Naive B cell (primary cell): ENCODE measurements around the gene ABHD16B. TPM values are rescaled to one million over a fixed set of nuclear protein-coding genes. Genes with fewer than 3 reads are reported as not detected.

ENCODE experiments used
- polyA plus RNA-seq, 6 donors: library from polyadenylated mRNA; unstranded; fragments of 300-500 nt; fragmentation: Illumina TruSeq; gene quantifications; one replicate each; pipeline ENCODE4 v1.2.3, GENCODE V29; 2021; ENCODE audit warnings: low read depth in 6 of 6

ABHD16B gene
- polyA plus RNA-seq, 6 donors from 2014 or later, result 1.1 TPM; not detected in 5

Other genes starting within 250 kb of the ABHD16B start
- 10 to 100 TPM in 1 of 6 donors, 1 to 10 TPM in 5; 3.1 to 16.0 (median 8.6) TPM for gene GMEB2, start 234.4 kb upstream of the ABHD16B start, polyA plus RNA-seq
- 1 to 10 TPM; 1.2 to 4.2 (median 2.5) TPM for gene STMN3, start 208.1 kb upstream of the ABHD16B start, polyA plus RNA-seq
- gene RTEL1, start 203.2 kb upstream of the ABHD16B start, polyA plus RNA-seq, result 1 to 10 TPM in 5 of 6 donors, not detected in 1; 1.5 to 6.5 (median 3.0) TPM
- not detected for gene TNFRSF6B, start 164.8 kb upstream of the ABHD16B start, polyA plus RNA-seq
- gene ARFRP1, start 153.5 kb upstream of the ABHD16B start, polyA plus RNA-seq, result 10 to 100 TPM; 35.6 to 62.9 (median 45.8) TPM
- gene ZGPAT, start 153.5 kb upstream of the ABHD16B start, polyA plus RNA-seq, result 10 to 100 TPM; 25.5 to 58.2 (median 28.1) TPM
- gene LIME1, start 124.8 kb upstream of the ABHD16B start, polyA plus RNA-seq, result 10 to 100 TPM in 1 of 6 donors, 1 to 10 TPM in 5; 4.9 to 19.0 (median 8.8) TPM
- gene SLC2A4RG, start 121.7 kb upstream of the ABHD16B start, polyA plus RNA-seq, result 1 to 10 TPM in 3 of 6 donors, under 1 TPM in 2, not detected in 1; 0.36 to 1.4 (median 1.3) TPM
- gene ZBTB46, start 30.2 kb upstream of the ABHD16B start, polyA plus RNA-seq, result under 1 TPM in 1 of 6 donors, not detected in 5; 0.15 TPM
- gene TPD52L2, start 3.8 kb downstream of the ABHD16B start, polyA plus RNA-seq, result 100 to 1,000 TPM in 1 of 6 donors, 10 to 100 TPM in 5; 61.1 to 105 (median 79.9) TPM
- gene DNAJC5, start 33.6 kb downstream of the ABHD16B start, polyA plus RNA-seq, result 1 to 10 TPM in 5 of 6 donors, under 1 TPM in 1; 0.23 to 4.2 (median 3.3) TPM
- 10 to 100 TPM; 11.3 to 62.0 (median 31.7) TPM for gene UCKL1, start 94.9 kb downstream of the ABHD16B start, polyA plus RNA-seq
- gene ZNF512B, start 108.4 kb downstream of the ABHD16B start, polyA plus RNA-seq, result under 1 TPM in 5 of 6 donors, not detected in 1; 0.16 to 0.69 (median 0.60) TPM
- gene SAMD10, start 118.1 kb downstream of the ABHD16B start, polyA plus RNA-seq, result 1 to 10 TPM; 2.0 to 7.1 (median 5.8) TPM
- 10 to 100 TPM; 46.4 to 83.8 (median 66.9) TPM for gene PRPF6, start 119.6 kb downstream of the ABHD16B start, polyA plus RNA-seq
- under 1 TPM in 1 of 6 donors, not detected in 5; 0.05 TPM for gene C20orf204, start 174.7 kb downstream of the ABHD16B start, polyA plus RNA-seq
- not detected for gene SOX18, start 188.1 kb downstream of the ABHD16B start, polyA plus RNA-seq
- 10 to 100 TPM; 30.2 to 51.5 (median 41.4) TPM for gene TCEA2, start 201.7 kb downstream of the ABHD16B start, polyA plus RNA-seq
- 100 to 1,000 TPM; 112 to 170 (median 132) TPM for gene RGS19, start 218.0 kb downstream of the ABHD16B start, polyA plus RNA-seq
- gene OPRL1, start 218.6 kb downstream of the ABHD16B start, polyA plus RNA-seq, result 1 to 10 TPM in 5 of 6 donors, under 1 TPM in 1; 0.91 to 3.4 (median 2.3) TPM
- gene LKAAEAR1, start 222.9 kb downstream of the ABHD16B start, polyA plus RNA-seq, result under 1 TPM in 1 of 6 donors, not detected in 5; 0.47 TPM
- not detected for gene NPBWR2, start 246.1 kb downstream of the ABHD16B start, polyA plus RNA-seq